GM18526 (cell line): ENCODE results near the gene ALMS1.

ENCODE experiments used
- POLR2A ChIP-seq: IDR thresholded peaks from 3 replicates; pipeline ENCODE4 v1.6.1; 2011; ENCODE audit not compliant: insufficient read length; ENCODE audit errors: extremely low read depth

ALMS1 gene

DNA sequence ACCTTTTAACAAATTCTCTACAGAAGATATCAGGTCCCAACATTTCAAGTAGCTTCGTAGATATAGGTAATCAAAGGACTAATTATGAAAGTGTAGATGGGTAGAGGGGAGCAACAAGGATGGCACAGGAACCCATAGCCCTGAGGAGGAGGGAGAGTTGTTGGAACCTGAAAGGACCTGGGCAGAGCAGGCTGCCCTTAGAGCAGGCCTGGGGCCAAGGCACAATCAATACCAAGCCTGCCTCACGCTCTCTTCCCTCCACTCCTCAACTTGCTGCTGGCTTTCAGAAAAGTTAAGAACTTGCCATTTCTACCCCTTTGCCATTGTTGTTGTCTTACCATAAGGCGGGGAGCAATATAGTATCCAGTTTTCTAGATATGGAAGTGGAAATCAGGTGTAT is 266.7 kb downstream of the ALMS1 start:
- TF ChIP-seq POLR2A: no peak

DNA sequence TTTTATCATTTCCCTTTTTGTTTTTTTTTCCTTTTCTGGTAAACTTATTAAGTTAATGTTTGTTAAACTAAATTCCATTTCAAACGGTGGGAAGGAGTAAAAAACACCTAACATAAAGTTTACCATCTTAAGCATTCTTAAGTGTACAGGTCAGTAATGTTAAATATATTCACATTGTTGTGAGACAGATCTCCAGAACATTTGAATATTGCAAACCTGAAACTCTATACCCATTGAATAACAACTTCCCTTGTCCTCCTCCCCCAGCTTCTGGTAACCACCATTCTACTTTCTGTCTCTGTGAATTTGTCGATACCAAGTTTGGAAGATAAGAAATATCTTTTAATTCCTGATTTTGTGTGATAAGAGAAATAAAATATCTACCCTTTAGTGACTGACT is 268.5 kb downstream of the ALMS1 start:
- TF ChIP-seq POLR2A: no peak
